Fibroblast of skin of right biceps (primary cell): ENCODE results near the gene LAMTOR4.
A peak's percentile ranks its signal among the peaks of the same experiment; 100 is the strongest.

Experiments used
- DNase-seq: peaks from one replicate; pipeline ENCODE4 v3.0.0-alpha.2; 2013

The LAMTOR4 gene

GRCh38 chr7:100154651-100155491 is 6.2 kb downstream of the LAMTOR4 start:
- no peak for DNase-seq

- no peak for DNase-seq
Measured at GRCh38 chr7:100155553-100156317, 7.0 kb downstream of the LAMTOR4 start.

- no peak for DNase-seq
Measured at GRCh38 chr7:100156331-100157068, 7.8 kb downstream of the LAMTOR4 start.

- no peak for DNase-seq
Measured at GRCh38 chr7:100157069-100157333, 8.3 kb downstream of the LAMTOR4 start.

- DNase-seq: no peak
Measured at GRCh38 chr7:100157334-100158228, 8.9 kb downstream of the LAMTOR4 start.

GRCh38 chr7:100158229-100159098 is 9.7 kb downstream of the LAMTOR4 start, which contains the start of gene TRAPPC14:
Gene TRAPPC14, minus strand, starts transcription at chr7:100158723. Its CDS starts 224 bp downstream, at chr7:100158499.
- DNase-seq: peak; percentile 84

GRCh38 chr7:100159099-100159623 is 10.4 kb downstream of the LAMTOR4 start:
- peak; percentile 30 for DNase-seq

GRCh38 chr7:100160067-100160466 is 11.3 kb downstream of the LAMTOR4 start:
- DNase-seq: no peak

- no peak for DNase-seq
Measured at GRCh38 chr7:100163006-100163531, 14.4 kb downstream of the LAMTOR4 start.

- no peak for DNase-seq
Measured at GRCh38 chr7:100163871-100164270, 15.2 kb downstream of the LAMTOR4 start.

GRCh38 chr7:100166317-100166940 is 17.7 kb downstream of the LAMTOR4 start:
- DNase-seq: no peak

GRCh38 chr7:100166970-100167911 is 18.5 kb downstream of the LAMTOR4 start:
- no peak for DNase-seq

- no peak for DNase-seq
Measured at GRCh38 chr7:100167912-100168323, 19.2 kb downstream of the LAMTOR4 start.

- DNase-seq: no peak
Measured at GRCh38 chr7:100169147-100169850, 20.6 kb downstream of the LAMTOR4 start.

GRCh38 chr7:100170101-100170897 is 21.6 kb downstream of the LAMTOR4 start:
- DNase-seq: no peak

GRCh38 chr7:100171087-100171681 is 22.5 kb downstream of the LAMTOR4 start:
- no peak for DNase-seq

- DNase-seq: no peak
Measured at GRCh38 chr7:100171840-100172239, 23.1 kb downstream of the LAMTOR4 start.
